K562 (cell line): ENCODE data around the gene FOXN3. TPM values are rescaled to one million over a fixed set of nuclear protein-coding genes. Genes with fewer than 3 reads are reported as not detected.

ENCODE experiments used
- ATAC-seq: fragments of 200-7000 bp; cut with Tn5 transposase; 3 replicates; pipeline ENCODE4 v1.9.1; 2020; ENCODE audit warnings: moderate library complexity
- BruUV-seq: library from RNA; stranded (reverse); fragments of 400-500 nt; replicated peaks from 2 replicates; lab custom pipeline; 2021; lab: Mats Ljungman, UMichigan
- CTCF ChIA-PET: fragments of 300-600 bp; formaldehyde crosslinking; extraction: SDS; loops from one replicate; lab custom pipeline; 2021; ENCODE audit warnings: low intra/inter-chr PET ratio; lab: Yijun Ruan, JAX
- POLR2A ChIA-PET: fragments of 300-600, 350-650 bp; sonication (Branson Sonifier 250); formaldehyde crosslinking; extraction: SDS; loops from one replicate; lab custom pipeline; 2021; ENCODE audit warnings: antibody characterized with exemption, inconsistent platforms; lab: Yijun Ruan, JAX
- DNase-seq, 4 experiments: peaks; one replicate each; pipeline versions ENCODE4 v3.0.0 to v3.0.0-alpha.2; 2011 to 2018; ENCODE audit warnings: low spot score in 3 of 4, mixed read lengths in 3 of 4; ENCODE audit errors: extremely low read depth in 1 of 4
- FAIRE-seq: peaks from 2 replicates; lab custom pipeline; 2011; peaks lifted over from hg19 to GRCh38; lab: Jason Lieb, UNC
- H2AFZ ChIP-seq: 2 replicates; pipeline ENCODE4 v1.6.0; 2011; ENCODE audit warnings: low read depth, low read length, control low read depth, inconsistent platforms
- H3K27ac ChIP-seq: fragments of 200-600 bp; 3 replicates; pipeline ENCODE4 v1.8.0; 2011; ENCODE audit warnings: low read depth, mild to moderate bottlenecking, control low read depth, inconsistent platforms, low read length, moderate library complexity, mixed read lengths; ENCODE audit errors: extremely low read depth
- H3K27me3 ChIP-seq, 2 experiments: fragments of 300-600 bp in 1 of 2; 2 replicates in 1 of 2; 3 replicates in 1 of 2; pipeline versions ENCODE4 v1.6.0 to v1.8.0; 2011; ENCODE audit warnings: inconsistent platforms in 2 of 2, low read length in 2 of 2, mild to moderate bottlenecking in 1 of 2, mixed read lengths in 1 of 2, moderate library complexity in 1 of 2; ENCODE audit not compliant: control insufficient read depth in 2 of 2, insufficient read depth in 2 of 2
- H3K36me3 ChIP-seq: fragments of 300-600 bp; 3 replicates; pipeline ENCODE4 v1.8.0; 2011; ENCODE audit warnings: mild to moderate bottlenecking, low read length, inconsistent platforms; ENCODE audit not compliant: control insufficient read depth, insufficient read depth
- H3K4me1 ChIP-seq, 2 experiments: fragments of 200-600 bp in 1 of 2; replicated peaks in 1 of 2; 2 replicates in 1 of 2; 3 replicates in 1 of 2; pipeline versions ENCODE4 v1.5.1 to v1.8.0; 2011; ENCODE audit warnings: inconsistent platforms in 2 of 2, low read length in 2 of 2, mild to moderate bottlenecking in 1 of 2, mixed read lengths in 1 of 2, moderate library complexity in 1 of 2; ENCODE audit not compliant: control insufficient read depth in 2 of 2, insufficient read depth in 2 of 2
- H3K4me2 ChIP-seq: 2 replicates; pipeline ENCODE4 v1.6.1; 2011; ENCODE audit warnings: low read length, control low read depth, inconsistent platforms, mixed read lengths; ENCODE audit not compliant: insufficient read depth
- H3K4me3 ChIP-seq: fragments of 200-600 bp; sonication (generic), shearing (Covaris generic); 2 replicates; pipeline ENCODE4 v1.5.1; 2016; ENCODE audit warnings: control low read depth, inconsistent platforms
- H3K79me2 ChIP-seq: fragments of 200-600 bp; 3 replicates; pipeline ENCODE4 v1.8.0; 2011; ENCODE audit warnings: low read length, inconsistent platforms; ENCODE audit not compliant: control insufficient read depth, insufficient read depth
- H3K9ac ChIP-seq, 2 experiments: 2 replicates each; pipeline versions ENCODE4 v1.6.0 to v1.6.1; 2011; ENCODE audit warnings: low read depth in 2 of 2, low read length in 2 of 2, control low read depth in 1 of 2, inconsistent platforms in 1 of 2, mild to moderate bottlenecking in 1 of 2, mixed read lengths in 1 of 2; ENCODE audit not compliant: insufficient read depth in 1 of 2
- H3K9me1 ChIP-seq: one replicate; pipeline ENCODE4 v1.6.0; 2011; ENCODE audit warnings: inconsistent platforms, mild to moderate bottlenecking, low read length, moderate library complexity; ENCODE audit not compliant: control insufficient read depth, insufficient read depth
- H3K9me3 ChIP-seq: replicated peaks from 2 replicates; pipeline ENCODE4 v1.5.1; 2011; ENCODE audit warnings: low read depth, low read length, inconsistent platforms; ENCODE audit not compliant: control insufficient read depth, insufficient read depth
- H4K20me1 ChIP-seq: replicated peaks from 2 replicates; pipeline ENCODE4 v1.6.1; 2011; ENCODE audit warnings: low read length, inconsistent platforms, mixed read lengths; ENCODE audit not compliant: control insufficient read depth, insufficient read depth
- CTBP1 ChIP-seq: fragments of 450-650 bp; IDR thresholded peaks from 2 replicates; pipeline ENCODE4 v1.6.1; 2016; ENCODE audit warnings: borderline replicate concordance
- ESRRA ChIP-seq: fragments of 450-650 bp; IDR thresholded peaks from 2 replicates; pipeline ENCODE4 v1.6.1; 2014; ENCODE audit warnings: low read depth, mild to moderate bottlenecking, moderate library complexity, borderline replicate concordance
- HOXB6 ChIP-seq: fragments of 250-450 bp; sonication (Bioruptor Pico); IDR thresholded peaks from 2 replicates; pipeline ENCODE4 v1.5.1; 2022; ENCODE audit warnings: mild to moderate bottlenecking, borderline replicate concordance
- MAFG ChIP-seq: fragments of 450-650 bp; conservative IDR thresholded peaks from 2 replicates; pipeline ENCODE4 v1.6.1; 2016; ENCODE audit warnings: missing genetic modification characterization, missing compliant biosample characterization
- MYNN ChIP-seq, 2 experiments: sonication (generic); formaldehyde crosslinking in 1 of 2; IDR thresholded peaks; 2 replicates each; pipeline versions ENCODE4 v1.5.0 to v1.6.1; 2016 to 2020; ENCODE audit warnings: antibody characterized with exemption in 1 of 2, missing genetic modification reagents in 1 of 2
- POLR2AphosphoS2 ChIP-seq: IDR thresholded peaks from 2 replicates; pipeline ENCODE4 v1.6.1; 2012; ENCODE audit warnings: low read length, improper control_type of control experiment
- SIN3A ChIP-seq, 2 experiments: fragments of 150-350 bp in 1 of 2; IDR thresholded peaks; 2 replicates each; pipeline ENCODE4 v1.6.1; 2011 to 2016; ENCODE audit warnings: borderline replicate concordance in 2 of 2, low read depth in 2 of 2, low read length in 2 of 2, mild to moderate bottlenecking in 2 of 2, moderate library complexity in 2 of 2; ENCODE audit not compliant: control insufficient read depth in 1 of 2
- SIX5 ChIP-seq, 2 experiments: IDR thresholded peaks; 2 replicates each; pipeline ENCODE4 v1.6.1; 2011; ENCODE audit warnings: low read length in 2 of 2, borderline replicate concordance in 1 of 2, low read depth in 1 of 2, mild to moderate bottlenecking in 1 of 2, moderate library complexity in 1 of 2; ENCODE audit not compliant: insufficient read depth in 1 of 2
- SMAD2 ChIP-seq: fragments of 150-350 bp; IDR thresholded peaks from 2 replicates; pipeline ENCODE4 v1.6.1; 2014; ENCODE audit warnings: low read depth, mild to moderate bottlenecking, low read length
- SMAD4 ChIP-seq: fragments of 250-450 bp; sonication (Bioruptor Pico); conservative IDR thresholded peaks from 2 replicates; pipeline ENCODE4 v1.8.0; 2021; ENCODE audit warnings: inconsistent platforms, mild to moderate bottlenecking, moderate library complexity
- SMARCA5 ChIP-seq: fragments of 450-650 bp; IDR thresholded peaks from 2 replicates; pipeline ENCODE4 v1.6.1; 2016
- TEAD1 ChIP-seq, 2 experiments: fragments of 450-650 bp in 1 of 2; sonication (generic) in 1 of 2; formaldehyde crosslinking; IDR thresholded peaks; 2 replicates each; pipeline versions ENCODE4 v1.4.0 to v1.8.0; 2020 to 2022; ENCODE audit warnings: mild to moderate bottlenecking in 2 of 2, missing genetic modification reagents in 1 of 2
- ZKSCAN8 ChIP-seq: fragments of 200-800 bp; sonication (Bioruptor generic); IDR thresholded peaks from 2 replicates; pipeline ENCODE4 v1.6.1; 2016; ENCODE audit warnings: missing genetic modification characterization, missing compliant biosample characterization
- WGBS: fragments of 100-300 bp; shearing (Covaris generic); methylation state at CpG from one replicate; pipeline ENCODE4 v1.1.6; 2016; ENCODE audit warnings: low coverage, mixed read lengths; ENCODE audit not compliant: insufficient coverage; ENCODE audit errors: missing lambda C conversion rate; 5-methylcytosine and 5-hydroxymethylcytosine counted together
- in situ Hi-C: fragments of 300-500 bp; cut with MboI; formaldehyde crosslinking; loops from 4 replicates; pipeline ENCODE4 v1.15.0; 2018; ENCODE audit warnings: inconsistent platforms, mixed read lengths
- intact Hi-C: fragments of 100-400 bp; cut with micrococcal nuclease; formaldehyde crosslinking; loops from 2 replicates; pipeline ENCODE4 v1.14.2; 2022
- polyA plus RNA-seq, 8 experiments: library from polyadenylated mRNA; depleted of rRNA in 4 of 8; stranded (reverse) in 5 of 8; unstranded in 3 of 8; fragments of >200 nt; fragmentation: Nextera tagmentation in 2 of 8; fragmentation: Illumina TruSeq in 1 of 8; extraction: Ambion mirVana in 2 of 8; extraction: Trizol in 1 of 8; gene quantifications; 2 replicates each; pipeline versions ENCODE4 v1.2.1 to v1.2.3, GENCODE V29; 2011 to 2014; ENCODE audit warnings: inconsistent platforms in 1 of 8, missing spikeins in 1 of 8
- total RNA-seq, 7 experiments: library from RNA; depleted of rRNA in 6 of 7; stranded (reverse); fragments of >200 nt in 6 of 7; fragmentation: Illumina TruSeq in 2 of 7; extraction: Trizol in 2 of 7; gene quantifications; 2 replicates each; pipeline versions ENCODE4 v1.2.1 to v1.2.3, GENCODE V29; 2011 to 2021; ENCODE audit warnings: low replicate concordance in 1 of 7
- TF ChIP-seq, protein P1 (sequence below): fragments of 450-650 bp; IDR thresholded peaks from 2 replicates; pipeline ENCODE4 v1.6.1; 2014; ENCODE audit warnings: low read depth, mild to moderate bottlenecking, moderate library complexity, borderline replicate concordance
- TF ChIP-seq, protein P2 (sequence below): fragments of 250-450 bp; sonication (Bioruptor Pico); IDR thresholded peaks from 2 replicates; pipeline ENCODE4 v1.5.0; 2020; ENCODE audit warnings: mild to moderate bottlenecking, borderline replicate concordance
- TF ChIP-seq, protein P3 (sequence below): sonication (generic); formaldehyde crosslinking; IDR thresholded peaks from 2 replicates; pipeline ENCODE4 v1.9.0; 2022; ENCODE audit warnings: mild to moderate bottlenecking, missing genetic modification reagents

FOXN3 gene
- total and polyA plus RNA-seq, 9 of the 15 experiments (the other 6 are each of a cell fraction or from before 2014, with no cell fraction given): 0.07 to 1.3 (median 0.40) TPM

DNA sequence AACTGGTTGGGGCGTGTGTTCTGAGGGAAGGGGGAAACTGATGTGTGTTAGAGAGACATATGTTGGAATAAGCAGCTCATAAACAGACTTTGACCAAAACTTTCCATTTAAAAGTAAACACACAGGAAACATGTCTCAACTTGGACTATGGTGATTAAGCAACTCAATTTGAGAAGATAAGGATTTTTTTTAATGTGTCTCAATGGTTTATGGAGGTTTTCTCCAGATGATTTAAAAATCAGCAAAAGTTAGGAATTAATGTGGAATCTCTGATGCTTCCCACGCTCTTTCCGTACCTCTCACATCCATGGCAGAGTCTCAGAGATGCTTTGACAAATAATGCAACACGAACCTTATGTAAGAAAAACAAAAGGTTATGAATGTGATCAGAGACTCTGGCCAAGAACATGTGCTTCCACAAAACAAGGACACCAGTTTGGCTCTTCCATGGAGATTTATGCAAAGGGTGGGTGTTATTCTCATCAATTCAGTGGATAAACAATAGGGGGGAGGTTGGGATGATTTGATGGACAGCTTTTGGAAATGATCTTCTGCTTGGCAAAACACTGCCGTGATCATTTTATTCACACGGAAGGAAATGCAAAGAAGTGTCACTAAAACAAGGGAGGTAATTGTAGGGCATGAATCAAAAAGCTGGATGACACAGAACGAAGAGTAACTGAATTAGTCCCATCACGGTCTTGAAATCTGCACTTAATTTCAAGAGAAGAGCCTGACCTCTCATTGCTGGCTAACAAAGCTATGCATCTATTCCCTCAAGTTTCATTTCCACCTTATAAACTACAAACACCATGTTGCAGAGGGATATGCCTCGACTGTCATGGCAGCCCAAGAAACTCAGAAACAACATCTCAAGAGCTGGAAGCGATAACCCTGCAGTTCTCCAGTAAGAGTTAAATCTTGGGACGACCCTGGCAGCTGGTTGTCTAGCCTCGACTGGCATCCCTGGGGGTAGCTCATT lies 76.5 kb downstream of the FOXN3 start (continued):
- no peak for TF ChIP-seq SIX5 (IDR thresholded peaks at IDR 0.05; ENCODE audit: borderline replicate concordance in 1 of 2, insufficient read depth in 1 of 2, low read depth in 1 of 2, low read length in 2 of 2)
- no peak for TF ChIP-seq SMAD4
- no peak for TF ChIP-seq ESRRA
- no peak for TF ChIP-seq MAFG (tag)
- no peak for TF ChIP-seq MYNN (IDR thresholded peaks at IDR 0.05)
- TF ChIP-seq MYNN (CRISPR knock-in tag; IDR thresholded peaks at IDR 0.05): no peak
- TF ChIP-seq, protein P1, sequence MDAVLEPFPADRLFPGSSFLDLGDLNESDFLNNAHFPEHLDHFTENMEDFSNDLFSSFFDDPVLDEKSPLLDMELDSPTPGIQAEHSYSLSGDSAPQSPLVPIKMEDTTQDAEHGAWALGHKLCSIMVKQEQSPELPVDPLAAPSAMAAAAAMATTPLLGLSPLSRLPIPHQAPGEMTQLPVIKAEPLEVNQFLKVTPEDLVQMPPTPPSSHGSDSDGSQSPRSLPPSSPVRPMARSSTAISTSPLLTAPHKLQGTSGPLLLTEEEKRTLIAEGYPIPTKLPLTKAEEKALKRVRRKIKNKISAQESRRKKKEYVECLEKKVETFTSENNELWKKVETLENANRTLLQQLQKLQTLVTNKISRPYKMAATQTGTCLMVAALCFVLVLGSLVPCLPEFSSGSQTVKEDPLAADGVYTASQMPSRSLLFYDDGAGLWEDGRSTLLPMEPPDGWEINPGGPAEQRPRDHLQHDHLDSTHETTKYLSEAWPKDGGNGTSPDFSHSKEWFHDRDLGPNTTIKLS: no peak

DNA sequence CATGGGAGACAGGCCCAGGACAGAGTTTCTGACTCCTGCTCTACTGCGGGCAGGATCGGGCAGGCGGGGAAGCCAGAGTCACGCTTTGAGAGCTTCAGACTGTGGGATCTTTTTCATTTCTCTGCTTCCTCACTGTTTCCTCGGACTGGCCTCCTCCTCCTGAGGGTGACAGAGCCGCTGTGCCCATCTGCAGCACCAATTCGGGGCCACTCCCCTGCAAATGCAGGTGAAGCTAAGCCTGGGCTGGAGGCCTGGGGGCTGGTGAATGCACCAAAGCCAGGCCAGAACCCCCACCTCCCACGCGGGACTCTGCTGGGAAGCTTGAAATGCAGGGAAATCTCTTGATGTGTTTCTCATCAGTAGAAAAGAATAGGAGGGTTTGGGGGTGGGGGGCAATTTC lies 77.5 kb downstream of the FOXN3 start:
- WGBS: 20% methylated on average over 3 of the region's 9 CpGs
- Histone ChIP-seq H3K4me3 (no peak overlapping the region), H3K4me2 (no peak overlapping the region), H2AFZ (no peak overlapping the region), H3K9me1 (no peaks in the 10 kb centered on the region), H3K27ac (no peak overlapping the region), H3K9ac (no peak overlapping the region), H3K79me2 (no peaks in the 10 kb centered on the region), H4K20me1 (no peaks in the 10 kb centered on the region), H3K9me3 (no peaks in the 10 kb centered on the region), H3K4me1 (no peaks in the 10 kb centered on the region), H3K36me3 (no peaks in the 10 kb centered on the region), H3K27me3 (peaks cover 0 to 8% of the 10 kb centered on the region in 2 experiments; a peak in 2 of 5 replicates)
- FAIRE-seq (no peak), DNase-seq (no peak), ATAC-seq (no peak)
- in situ Hi-C loops (no loop called here), intact Hi-C loops (no loop called here)
- POLR2A ChIA-PET: no interaction called here
- BruUV-seq: no TSS peak
- CTCF ChIA-PET: no interaction called here
- TF ChIP-seq ESRRA: no peak
- TF ChIP-seq, protein P2, sequence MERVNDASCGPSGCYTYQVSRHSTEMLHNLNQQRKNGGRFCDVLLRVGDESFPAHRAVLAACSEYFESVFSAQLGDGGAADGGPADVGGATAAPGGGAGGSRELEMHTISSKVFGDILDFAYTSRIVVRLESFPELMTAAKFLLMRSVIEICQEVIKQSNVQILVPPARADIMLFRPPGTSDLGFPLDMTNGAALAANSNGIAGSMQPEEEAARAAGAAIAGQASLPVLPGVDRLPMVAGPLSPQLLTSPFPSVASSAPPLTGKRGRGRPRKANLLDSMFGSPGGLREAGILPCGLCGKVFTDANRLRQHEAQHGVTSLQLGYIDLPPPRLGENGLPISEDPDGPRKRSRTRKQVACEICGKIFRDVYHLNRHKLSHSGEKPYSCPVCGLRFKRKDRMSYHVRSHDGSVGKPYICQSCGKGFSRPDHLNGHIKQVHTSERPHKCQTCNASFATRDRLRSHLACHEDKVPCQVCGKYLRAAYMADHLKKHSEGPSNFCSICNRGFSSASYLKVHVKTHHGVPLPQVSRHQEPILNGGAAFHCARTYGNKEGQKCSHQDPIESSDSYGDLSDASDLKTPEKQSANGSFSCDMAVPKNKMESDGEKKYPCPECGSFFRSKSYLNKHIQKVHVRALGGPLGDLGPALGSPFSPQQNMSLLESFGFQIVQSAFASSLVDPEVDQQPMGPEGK (CRISPR knock-in tag): no peak
- TF ChIP-seq POLR2AphosphoS2: no peak
- no peak for TF ChIP-seq TEAD1 (CRISPR knock-in tag; IDR thresholded peaks at IDR 0.05)
- TF ChIP-seq CTBP1: no peak
- no peak for TF ChIP-seq SMAD2
- TF ChIP-seq, protein P3, sequence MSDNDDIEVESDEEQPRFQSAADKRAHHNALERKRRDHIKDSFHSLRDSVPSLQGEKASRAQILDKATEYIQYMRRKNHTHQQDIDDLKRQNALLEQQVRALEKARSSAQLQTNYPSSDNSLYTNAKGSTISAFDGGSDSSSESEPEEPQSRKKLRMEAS (CRISPR knock-in tag): no peak
- TF ChIP-seq SMARCA5: no peak
- no peak for TF ChIP-seq ZKSCAN8 (CRISPR knock-in tag)
- no peak for TF ChIP-seq HOXB6 (CRISPR knock-in tag)
- TF ChIP-seq SIN3A (IDR thresholded peaks at IDR 0.05; ENCODE audit: borderline replicate concordance in 2 of 2, control insufficient read depth in 1 of 2, low read depth in 2 of 2, low read length in 2 of 2): no peak
